GM12878 (cell line): Measurements from ENCODE around the gene HLA-A. TPM values are rescaled to one million over a fixed set of nuclear protein-coding genes. Genes with fewer than 3 reads are reported as not detected.
A peak's percentile ranks its signal among the peaks of the same experiment; 100 is the strongest.

Experiments
- BHLHE40 ChIP-seq, 2 experiments: fragments of 450-650 bp in 1 of 2; IDR thresholded peaks; 2 replicates each; pipeline ENCODE4 v1.6.1; 2011 to 2017; ENCODE audit warnings: low read depth in 2 of 2, borderline replicate concordance in 1 of 2, improper control_type of control experiment in 1 of 2, low read length in 1 of 2, mild to moderate bottlenecking in 1 of 2
- CHD1 ChIP-seq: IDR thresholded peaks from 2 replicates; pipeline ENCODE4 v1.6.1; 2012; ENCODE audit warnings: low read depth, low read length, improper control_type of control experiment
- CHD2 ChIP-seq: IDR thresholded peaks from 2 replicates; pipeline ENCODE4 v1.6.1; 2011; ENCODE audit warnings: low read depth, low read length, improper control_type of control experiment, borderline replicate concordance
- CHD4 ChIP-seq: fragments of 200-600 bp; sonication (generic); IDR thresholded peaks from 2 replicates; pipeline ENCODE4 v1.6.1; 2016; ENCODE audit warnings: mild to moderate bottlenecking
- CREB1 ChIP-seq: IDR thresholded peaks from 2 replicates; pipeline ENCODE4 v1.6.1; 2012; ENCODE audit warnings: low read depth, mild to moderate bottlenecking, inconsistent platforms
- FOXK2 ChIP-seq: fragments of 450-650 bp; IDR thresholded peaks from 2 replicates; pipeline ENCODE4 v1.6.1; 2017; ENCODE audit warnings: mild to moderate bottlenecking, moderate library complexity
- GATAD2B ChIP-seq: fragments of 450-650 bp; conservative IDR thresholded peaks from 2 replicates; pipeline ENCODE4 v1.6.1; 2017; ENCODE audit warnings: low read depth, mild to moderate bottlenecking, moderate library complexity
- HDGF ChIP-seq: fragments of 450-650 bp; IDR thresholded peaks from 2 replicates; pipeline ENCODE4 v1.6.1; 2016; ENCODE audit warnings: antibody characterized with exemption
- IKZF1 ChIP-seq: fragments of 450-650 bp; conservative IDR thresholded peaks from 2 replicates; pipeline ENCODE4 v1.6.1; 2017; ENCODE audit warnings: antibody characterized with exemption, mild to moderate bottlenecking
- JUNB ChIP-seq: IDR thresholded peaks from 2 replicates; pipeline ENCODE4 v1.6.1; 2016; ENCODE audit warnings: antibody characterized with exemption, mild to moderate bottlenecking
- PAX5 ChIP-seq: IDR thresholded peaks from 2 replicates; pipeline ENCODE4 v1.6.1; 2011; ENCODE audit warnings: low read depth, low read length, borderline replicate concordance
- POLR2A ChIP-seq: IDR thresholded peaks from 2 replicates; pipeline ENCODE4 v1.6.1; 2011; ENCODE audit warnings: low read depth, mild to moderate bottlenecking, low read length
- POLR2AphosphoS5 ChIP-seq: IDR thresholded peaks from 2 replicates; pipeline ENCODE4 v1.6.1; 2011; ENCODE audit warnings: mild to moderate bottlenecking, low read length, inconsistent platforms
- SMARCA5 ChIP-seq: fragments of 450-650 bp; IDR thresholded peaks from 2 replicates; pipeline ENCODE4 v1.6.1; 2017; ENCODE audit warnings: mild to moderate bottlenecking
- STAT1 ChIP-seq: fragments of 450-650 bp; conservative IDR thresholded peaks from 2 replicates; pipeline ENCODE4 v1.6.1; 2014; ENCODE audit warnings: antibody characterized with exemption, mild to moderate bottlenecking
- polyA plus RNA-seq, 11 experiments: library from polyadenylated mRNA; depleted of rRNA in 4 of 11; unstranded in 6 of 11; stranded (reverse) in 5 of 11; fragments of >200 nt; fragmentation: Nextera tagmentation in 4 of 11; fragmentation: Illumina TruSeq in 1 of 11; extraction: Ambion mirVana in 4 of 11; extraction: Trizol in 1 of 11; gene quantifications; 1 replicate in 1 of 11; 2 replicates in 10 of 11; pipeline versions ENCODE4 v1.2.1 to v1.2.3, GENCODE V29; 2011 to 2016; ENCODE audit warnings: inconsistent platforms in 2 of 11, missing spikeins in 2 of 11, low read depth in 1 of 11
- total RNA-seq, 4 experiments: library from RNA; depleted of rRNA in 3 of 4; stranded (reverse); fragments of >200 nt in 3 of 4; fragmentation: Illumina TruSeq in 1 of 4; extraction: Trizol in 1 of 4; gene quantifications; 2 replicates each; pipeline versions ENCODE4 v1.2.1 to v1.2.3, GENCODE V29; 2013 to 2021
- TF ChIP-seq, protein P1 (sequence below): IDR thresholded peaks from 2 replicates; pipeline ENCODE4 v1.6.1; 2012; ENCODE audit warnings: low read depth, low read length, improper control_type of control experiment
- TF ChIP-seq, protein P2 (sequence below): IDR thresholded peaks from 2 replicates; pipeline ENCODE4 v1.6.1; 2012; ENCODE audit warnings: low read length, inconsistent platforms
- TF ChIP-seq, protein P3 (sequence below): IDR thresholded peaks from 2 replicates; pipeline ENCODE4 v1.6.1; 2012; ENCODE audit warnings: improper control_type of control experiment, low read depth, low read length; ENCODE audit not compliant: insufficient replicate concordance
- TF ChIP-seq, protein P4 (sequence below), 3 experiments: IDR thresholded peaks in 2 of 3; conservative IDR thresholded peaks in 1 of 3; 2 replicates each; pipeline ENCODE4 v1.5.1; 2011; ENCODE audit warnings: low read depth in 3 of 3, low read length in 3 of 3, mild to moderate bottlenecking in 3 of 3, control low read depth in 2 of 3, moderate library complexity in 2 of 3, inconsistent platforms in 1 of 3, mixed read lengths in 1 of 3; ENCODE audit not compliant: control insufficient read depth in 2 of 3, insufficient read depth in 1 of 3; ENCODE audit errors: extremely low read depth in 1 of 3
- TF ChIP-seq, protein P5 (sequence below): IDR thresholded peaks from 2 replicates; pipeline ENCODE4 v1.6.1; 2011; ENCODE audit warnings: borderline replicate concordance, low read depth, mild to moderate bottlenecking, moderate library complexity, low read length; ENCODE audit not compliant: insufficient read depth, poor library complexity, severe bottlenecking

HLA-A gene
- total and polyA plus RNA-seq, 10 of the 15 experiments (the other 5 are each of a cell fraction or from before 2014, with no cell fraction given) = 129 to 1,155 (median 749) TPM

DNA sequence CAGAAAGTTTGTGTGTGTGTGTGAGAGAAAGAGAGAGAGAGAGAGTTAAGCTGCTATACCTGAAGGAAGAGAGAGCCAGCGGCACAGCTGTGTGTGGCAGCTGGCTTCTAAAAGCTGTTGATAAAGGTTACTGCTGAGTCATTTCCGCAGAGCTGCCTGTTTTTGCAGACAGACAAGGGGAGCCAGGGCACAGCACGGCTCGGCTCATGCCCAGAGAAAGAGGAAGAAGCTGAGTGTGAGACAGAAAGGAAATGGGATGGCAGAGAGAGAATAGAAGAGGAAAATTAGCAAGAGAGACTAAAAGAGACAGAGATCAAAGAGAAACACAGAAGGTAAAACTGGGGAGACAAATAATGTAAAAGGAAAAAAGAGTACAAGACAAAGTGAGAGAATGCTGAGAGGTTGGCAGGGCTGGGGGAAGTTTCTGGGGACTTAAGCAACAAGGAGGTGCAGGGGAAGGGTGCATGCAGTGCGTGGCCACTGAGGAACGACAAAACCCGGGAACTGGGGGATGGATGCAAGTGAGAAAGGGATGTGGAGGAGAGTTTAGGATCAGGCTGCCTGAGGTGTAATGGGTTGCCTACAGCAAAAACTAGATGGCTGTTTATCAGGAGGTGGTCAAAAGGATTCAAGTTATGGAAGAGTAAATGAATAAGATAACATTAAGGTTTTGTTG is 22.7 kb downstream of the HLA-A start (continued):
- TF ChIP-seq, protein P1, sequence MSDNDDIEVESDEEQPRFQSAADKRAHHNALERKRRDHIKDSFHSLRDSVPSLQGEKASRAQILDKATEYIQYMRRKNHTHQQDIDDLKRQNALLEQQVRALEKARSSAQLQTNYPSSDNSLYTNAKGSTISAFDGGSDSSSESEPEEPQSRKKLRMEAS = peak; percentile 39; the same call in 1 of the 2 replicates
- TF ChIP-seq, protein P2, sequence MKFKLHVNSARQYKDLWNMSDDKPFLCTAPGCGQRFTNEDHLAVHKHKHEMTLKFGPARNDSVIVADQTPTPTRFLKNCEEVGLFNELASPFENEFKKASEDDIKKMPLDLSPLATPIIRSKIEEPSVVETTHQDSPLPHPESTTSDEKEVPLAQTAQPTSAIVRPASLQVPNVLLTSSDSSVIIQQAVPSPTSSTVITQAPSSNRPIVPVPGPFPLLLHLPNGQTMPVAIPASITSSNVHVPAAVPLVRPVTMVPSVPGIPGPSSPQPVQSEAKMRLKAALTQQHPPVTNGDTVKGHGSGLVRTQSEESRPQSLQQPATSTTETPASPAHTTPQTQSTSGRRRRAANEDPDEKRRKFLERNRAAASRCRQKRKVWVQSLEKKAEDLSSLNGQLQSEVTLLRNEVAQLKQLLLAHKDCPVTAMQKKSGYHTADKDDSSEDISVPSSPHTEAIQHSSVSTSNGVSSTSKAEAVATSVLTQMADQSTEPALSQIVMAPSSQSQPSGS = peak; percentile 70
- TF ChIP-seq HDGF (peak; percentile 90; the same call in 1 of the 2 replicates), POLR2AphosphoS5 (peak; percentile 84), SMARCA5 (no peak), FOXK2 (peak; percentile 79), STAT1 (no peak), CHD4 (no peak), CREB1 (peak; percentile 66), POLR2A (peak; percentile 64), GATAD2B (peak; percentile 68; the same call in 1 of the 2 replicates), IKZF1 (peak; percentile 91), CHD1 (0 out of 2 replicates have a peak, but pooled peaks have one; percentile 67), CHD2 (0 out of 2 replicates have a peak, but pooled peaks have one; percentile 48), PAX5 (peak; percentile 55; the same call in 1 of the 2 replicates), BHLHE40 (IDR thresholded peaks at IDR 0.05; ENCODE audit: borderline replicate concordance in 1 of 2, low read depth in 2 of 2, low read length in 1 of 2) (peak; percentile 51 to 74; a peak in 3 of 4 replicates), JUNB (peak; percentile 95)
- TF ChIP-seq, protein P3, sequence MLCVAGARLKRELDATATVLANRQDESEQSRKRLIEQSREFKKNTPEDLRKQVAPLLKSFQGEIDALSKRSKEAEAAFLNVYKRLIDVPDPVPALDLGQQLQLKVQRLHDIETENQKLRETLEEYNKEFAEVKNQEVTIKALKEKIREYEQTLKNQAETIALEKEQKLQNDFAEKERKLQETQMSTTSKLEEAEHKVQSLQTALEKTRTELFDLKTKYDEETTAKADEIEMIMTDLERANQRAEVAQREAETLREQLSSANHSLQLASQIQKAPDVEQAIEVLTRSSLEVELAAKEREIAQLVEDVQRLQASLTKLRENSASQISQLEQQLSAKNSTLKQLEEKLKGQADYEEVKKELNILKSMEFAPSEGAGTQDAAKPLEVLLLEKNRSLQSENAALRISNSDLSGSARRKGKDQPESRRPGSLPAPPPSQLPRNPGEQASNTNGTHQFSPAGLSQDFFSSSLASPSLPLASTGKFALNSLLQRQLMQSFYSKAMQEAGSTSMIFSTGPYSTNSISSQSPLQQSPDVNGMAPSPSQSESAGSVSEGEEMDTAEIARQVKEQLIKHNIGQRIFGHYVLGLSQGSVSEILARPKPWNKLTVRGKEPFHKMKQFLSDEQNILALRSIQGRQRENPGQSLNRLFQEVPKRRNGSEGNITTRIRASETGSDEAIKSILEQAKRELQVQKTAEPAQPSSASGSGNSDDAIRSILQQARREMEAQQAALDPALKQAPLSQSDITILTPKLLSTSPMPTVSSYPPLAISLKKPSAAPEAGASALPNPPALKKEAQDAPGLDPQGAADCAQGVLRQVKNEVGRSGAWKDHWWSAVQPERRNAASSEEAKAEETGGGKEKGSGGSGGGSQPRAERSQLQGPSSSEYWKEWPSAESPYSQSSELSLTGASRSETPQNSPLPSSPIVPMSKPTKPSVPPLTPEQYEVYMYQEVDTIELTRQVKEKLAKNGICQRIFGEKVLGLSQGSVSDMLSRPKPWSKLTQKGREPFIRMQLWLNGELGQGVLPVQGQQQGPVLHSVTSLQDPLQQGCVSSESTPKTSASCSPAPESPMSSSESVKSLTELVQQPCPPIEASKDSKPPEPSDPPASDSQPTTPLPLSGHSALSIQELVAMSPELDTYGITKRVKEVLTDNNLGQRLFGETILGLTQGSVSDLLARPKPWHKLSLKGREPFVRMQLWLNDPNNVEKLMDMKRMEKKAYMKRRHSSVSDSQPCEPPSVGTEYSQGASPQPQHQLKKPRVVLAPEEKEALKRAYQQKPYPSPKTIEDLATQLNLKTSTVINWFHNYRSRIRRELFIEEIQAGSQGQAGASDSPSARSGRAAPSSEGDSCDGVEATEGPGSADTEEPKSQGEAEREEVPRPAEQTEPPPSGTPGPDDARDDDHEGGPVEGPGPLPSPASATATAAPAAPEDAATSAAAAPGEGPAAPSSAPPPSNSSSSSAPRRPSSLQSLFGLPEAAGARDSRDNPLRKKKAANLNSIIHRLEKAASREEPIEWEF = peak; percentile 71
- TF ChIP-seq, protein P4, sequence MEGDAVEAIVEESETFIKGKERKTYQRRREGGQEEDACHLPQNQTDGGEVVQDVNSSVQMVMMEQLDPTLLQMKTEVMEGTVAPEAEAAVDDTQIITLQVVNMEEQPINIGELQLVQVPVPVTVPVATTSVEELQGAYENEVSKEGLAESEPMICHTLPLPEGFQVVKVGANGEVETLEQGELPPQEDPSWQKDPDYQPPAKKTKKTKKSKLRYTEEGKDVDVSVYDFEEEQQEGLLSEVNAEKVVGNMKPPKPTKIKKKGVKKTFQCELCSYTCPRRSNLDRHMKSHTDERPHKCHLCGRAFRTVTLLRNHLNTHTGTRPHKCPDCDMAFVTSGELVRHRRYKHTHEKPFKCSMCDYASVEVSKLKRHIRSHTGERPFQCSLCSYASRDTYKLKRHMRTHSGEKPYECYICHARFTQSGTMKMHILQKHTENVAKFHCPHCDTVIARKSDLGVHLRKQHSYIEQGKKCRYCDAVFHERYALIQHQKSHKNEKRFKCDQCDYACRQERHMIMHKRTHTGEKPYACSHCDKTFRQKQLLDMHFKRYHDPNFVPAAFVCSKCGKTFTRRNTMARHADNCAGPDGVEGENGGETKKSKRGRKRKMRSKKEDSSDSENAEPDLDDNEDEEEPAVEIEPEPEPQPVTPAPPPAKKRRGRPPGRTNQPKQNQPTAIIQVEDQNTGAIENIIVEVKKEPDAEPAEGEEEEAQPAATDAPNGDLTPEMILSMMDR (IDR thresholded peaks at IDR 0.05 in 2 of 3, conservative IDR thresholded peaks at IDR 0.05 in 1 of 3; ENCODE audit: control insufficient read depth in 2 of 3, extremely low read depth in 1 of 3, insufficient read depth in 1 of 3, low read depth in 3 of 3, low read length in 3 of 3) = no peak
- TF ChIP-seq, protein P5, sequence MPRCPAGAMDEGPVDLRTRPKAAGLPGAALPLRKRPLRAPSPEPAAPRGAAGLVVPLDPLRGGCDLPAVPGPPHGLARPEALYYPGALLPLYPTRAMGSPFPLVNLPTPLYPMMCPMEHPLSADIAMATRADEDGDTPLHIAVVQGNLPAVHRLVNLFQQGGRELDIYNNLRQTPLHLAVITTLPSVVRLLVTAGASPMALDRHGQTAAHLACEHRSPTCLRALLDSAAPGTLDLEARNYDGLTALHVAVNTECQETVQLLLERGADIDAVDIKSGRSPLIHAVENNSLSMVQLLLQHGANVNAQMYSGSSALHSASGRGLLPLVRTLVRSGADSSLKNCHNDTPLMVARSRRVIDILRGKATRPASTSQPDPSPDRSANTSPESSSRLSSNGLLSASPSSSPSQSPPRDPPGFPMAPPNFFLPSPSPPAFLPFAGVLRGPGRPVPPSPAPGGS = peak; percentile 77
